A673 (cell line): Measurements from ENCODE around the gene NOP16.

Experiments used
- CTCF ChIP-seq: fragments of 300-800, 200-600 bp; sonication (generic); conservative IDR thresholded peaks from 2 replicates; pipeline ENCODE4 v1.5.1; 2017; ENCODE audit warnings: low read depth, mild to moderate bottlenecking, antibody characterized with exemption, low read length, moderate library complexity, mixed read lengths
- EZH2 ChIP-seq: fragments of 200-600 bp; sonication (generic); IDR thresholded peaks from 2 replicates; pipeline ENCODE4 v1.6.1; 2017; ENCODE audit warnings: borderline replicate concordance, low read depth, mild to moderate bottlenecking, mixed read lengths, antibody characterized with exemption, low read length; ENCODE audit not compliant: poor library complexity, severe bottlenecking

- TF ChIP-seq CTCF = no peak
- no peak for TF ChIP-seq EZH2
Measured at GRCh38 chr5:176420972-176421544, 32.7 kb upstream of the NOP16 start.
